Panc1 (cell line): ENCODE data around the gene TWF2. TPM values are rescaled to one million over a fixed set of nuclear protein-coding genes. Genes with fewer than 3 reads are reported as not detected.
"Not testable (repeated sequence)": the region's sequence is repeated elsewhere in the genome, so short reads cannot be mapped to it uniquely, and the experiment has no call there.

Source experiments
- ATAC-seq: fragments of 200-7000 bp; cut with Tn5 transposase; 2 replicates; pipeline ENCODE4 v1.9.1; 2020; ENCODE audit warnings: mild to moderate bottlenecking, moderate library complexity
- BruUV-seq: library from RNA; stranded (reverse); fragments of 400-500 nt; replicated peaks from 2 replicates; lab custom pipeline; 2021; lab: Mats Ljungman, UMichigan
- CTCF ChIA-PET: fragments of 300-600 bp; sonication (Branson Sonifier 250); formaldehyde crosslinking; loops from one replicate; lab custom pipeline; 2022; ENCODE audit warnings: antibody characterized with exemption; lab: Charles Lee
- POLR2A ChIA-PET: fragments of 300-600 bp; sonication (Branson Sonifier 250); formaldehyde crosslinking; loops from one replicate; lab custom pipeline; 2022; ENCODE audit warnings: antibody characterized with exemption; lab: Charles Lee
- DNase-seq: peaks from one replicate; pipeline ENCODE4 v3.0.0-alpha.2; 2010; ENCODE audit warnings: low read depth, low spot score
- H3K27ac ChIP-seq: 2 replicates; pipeline ENCODE4 v1.5.1; 2011; ENCODE audit warnings: mild to moderate bottlenecking, low read length, inconsistent platforms
- H3K27me3 ChIP-seq: fragments of 200-500 bp; sonication (Bioruptor generic); 2 replicates; pipeline ENCODE4 v1.6.0; 2014; ENCODE audit warnings: low read length, inconsistent platforms; ENCODE audit not compliant: control insufficient read depth, insufficient read depth
- H3K36me3 ChIP-seq: fragments of 200-500 bp; sonication (Bioruptor generic); 2 replicates; pipeline ENCODE4 v1.5.1; 2014; ENCODE audit warnings: inconsistent platforms, mild to moderate bottlenecking, low read length, moderate library complexity; ENCODE audit not compliant: control insufficient read depth, insufficient read depth
- H3K4me1 ChIP-seq: 2 replicates; pipeline ENCODE4 v1.5.1; 2011; ENCODE audit warnings: inconsistent platforms, mild to moderate bottlenecking, low read length, moderate library complexity; ENCODE audit not compliant: control insufficient read depth, insufficient read depth
- H3K4me3 ChIP-seq, 2 experiments: 2 replicates each; pipeline ENCODE4 v1.5.1; 2011 to 2012; ENCODE audit warnings: low read depth in 2 of 2, low read length in 2 of 2, mild to moderate bottlenecking in 2 of 2, inconsistent platforms in 1 of 2, moderate library complexity in 1 of 2
- H3K9me3 ChIP-seq: fragments of 200-500 bp; sonication (Bioruptor generic); 2 replicates; pipeline ENCODE4 v1.5.1; 2014; ENCODE audit warnings: low read depth, mild to moderate bottlenecking, inconsistent platforms, low read length, moderate library complexity; ENCODE audit not compliant: control insufficient read depth, insufficient read depth
- POLR2AphosphoS5 ChIP-seq: IDR thresholded peaks from 2 replicates; pipeline ENCODE4 v1.6.1; 2012; ENCODE audit warnings: mild to moderate bottlenecking, low read depth, low read length, moderate library complexity
- SIN3A ChIP-seq: IDR thresholded peaks from 2 replicates; pipeline ENCODE4 v1.6.1; 2012; ENCODE audit warnings: low read depth, mild to moderate bottlenecking, low read length, moderate library complexity, borderline replicate concordance; ENCODE audit not compliant: insufficient read depth
- TCF7L2 ChIP-seq: IDR thresholded peaks from 2 replicates; pipeline ENCODE4 v1.6.1; 2011; ENCODE audit warnings: mild to moderate bottlenecking, low read depth, low read length, inconsistent platforms
- in situ Hi-C: cut with HindIII; loops from 2 replicates; pipeline ENCODE4 v1.10.0; 2016; ENCODE audit warnings: low sequenced_read_pairs, low pct_unique_long_range_greater_than_20kb
- intact Hi-C: fragments of 100-400 bp; cut with micrococcal nuclease; formaldehyde crosslinking; loops from one replicate; pipeline ENCODE4 v1.10.0; 2022; ENCODE audit not compliant: unreplicated experiment
- total RNA-seq: library from RNA; stranded (reverse); gene quantifications from one replicate; pipeline ENCODE4 v1.2.1, GENCODE V29; 2021; ENCODE audit not compliant: unreplicated experiment
- TF ChIP-seq, protein P1 (sequence below): fragments of 450-650 bp; IDR thresholded peaks from 2 replicates; pipeline ENCODE4 v1.5.1; 2017; ENCODE audit warnings: mild to moderate bottlenecking
- TF ChIP-seq, protein P2 (sequence below), 2 experiments: IDR thresholded peaks; 2 replicates each; pipeline ENCODE4 v1.6.1; 2011 to 2012; ENCODE audit warnings: low read depth in 2 of 2, control low read depth in 1 of 2, low read length in 1 of 2, mild to moderate bottlenecking in 1 of 2, moderate library complexity in 1 of 2; ENCODE audit not compliant: insufficient read depth in 1 of 2

Gene TWF2
- total RNA-seq, 1 experiment from 2014 or later: 51.9 TPM

DNA sequence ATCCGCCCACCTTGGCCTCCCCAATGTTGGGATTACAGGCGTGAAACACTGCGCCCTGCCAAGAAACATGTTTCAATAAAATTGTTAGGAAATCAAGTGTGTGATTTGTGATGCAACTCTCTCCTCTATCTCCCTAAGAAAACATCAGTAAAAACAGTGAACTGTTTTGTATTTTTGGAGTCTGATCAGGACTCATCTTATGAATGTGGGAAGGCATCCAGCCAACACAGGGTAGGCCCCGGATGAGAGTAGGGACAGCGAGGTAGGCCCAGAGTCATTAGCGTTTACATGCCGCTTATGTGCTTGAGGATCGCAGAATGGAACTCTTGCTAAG lies 47.8 kb upstream of the TWF2 start:
- H3K4me1 ChIP-seq: peaks cover 16% of the 10 kb centered on the region
- ATAC-seq (no peak), DNase-seq (no peak)
- peak overlapping the region; percentile 96 for H3K27ac ChIP-seq
- intact Hi-C loops: no loop called here
- no peaks in the 10 kb centered on the region for H3K27me3 ChIP-seq
- peak overlapping the region; percentile 70 to 78 for H3K4me3 ChIP-seq
- ChIA-PET CTCF (no interaction called here), POLR2A (no interaction called here)
- no TSS peak for BruUV-seq
- no peaks in the 10 kb centered on the region for H3K36me3 ChIP-seq
- TF ChIP-seq, protein P1, sequence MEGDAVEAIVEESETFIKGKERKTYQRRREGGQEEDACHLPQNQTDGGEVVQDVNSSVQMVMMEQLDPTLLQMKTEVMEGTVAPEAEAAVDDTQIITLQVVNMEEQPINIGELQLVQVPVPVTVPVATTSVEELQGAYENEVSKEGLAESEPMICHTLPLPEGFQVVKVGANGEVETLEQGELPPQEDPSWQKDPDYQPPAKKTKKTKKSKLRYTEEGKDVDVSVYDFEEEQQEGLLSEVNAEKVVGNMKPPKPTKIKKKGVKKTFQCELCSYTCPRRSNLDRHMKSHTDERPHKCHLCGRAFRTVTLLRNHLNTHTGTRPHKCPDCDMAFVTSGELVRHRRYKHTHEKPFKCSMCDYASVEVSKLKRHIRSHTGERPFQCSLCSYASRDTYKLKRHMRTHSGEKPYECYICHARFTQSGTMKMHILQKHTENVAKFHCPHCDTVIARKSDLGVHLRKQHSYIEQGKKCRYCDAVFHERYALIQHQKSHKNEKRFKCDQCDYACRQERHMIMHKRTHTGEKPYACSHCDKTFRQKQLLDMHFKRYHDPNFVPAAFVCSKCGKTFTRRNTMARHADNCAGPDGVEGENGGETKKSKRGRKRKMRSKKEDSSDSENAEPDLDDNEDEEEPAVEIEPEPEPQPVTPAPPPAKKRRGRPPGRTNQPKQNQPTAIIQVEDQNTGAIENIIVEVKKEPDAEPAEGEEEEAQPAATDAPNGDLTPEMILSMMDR: no peak
- TF ChIP-seq SIN3A: no peak
- no peak for TF ChIP-seq TCF7L2
- TF ChIP-seq, protein P2, sequence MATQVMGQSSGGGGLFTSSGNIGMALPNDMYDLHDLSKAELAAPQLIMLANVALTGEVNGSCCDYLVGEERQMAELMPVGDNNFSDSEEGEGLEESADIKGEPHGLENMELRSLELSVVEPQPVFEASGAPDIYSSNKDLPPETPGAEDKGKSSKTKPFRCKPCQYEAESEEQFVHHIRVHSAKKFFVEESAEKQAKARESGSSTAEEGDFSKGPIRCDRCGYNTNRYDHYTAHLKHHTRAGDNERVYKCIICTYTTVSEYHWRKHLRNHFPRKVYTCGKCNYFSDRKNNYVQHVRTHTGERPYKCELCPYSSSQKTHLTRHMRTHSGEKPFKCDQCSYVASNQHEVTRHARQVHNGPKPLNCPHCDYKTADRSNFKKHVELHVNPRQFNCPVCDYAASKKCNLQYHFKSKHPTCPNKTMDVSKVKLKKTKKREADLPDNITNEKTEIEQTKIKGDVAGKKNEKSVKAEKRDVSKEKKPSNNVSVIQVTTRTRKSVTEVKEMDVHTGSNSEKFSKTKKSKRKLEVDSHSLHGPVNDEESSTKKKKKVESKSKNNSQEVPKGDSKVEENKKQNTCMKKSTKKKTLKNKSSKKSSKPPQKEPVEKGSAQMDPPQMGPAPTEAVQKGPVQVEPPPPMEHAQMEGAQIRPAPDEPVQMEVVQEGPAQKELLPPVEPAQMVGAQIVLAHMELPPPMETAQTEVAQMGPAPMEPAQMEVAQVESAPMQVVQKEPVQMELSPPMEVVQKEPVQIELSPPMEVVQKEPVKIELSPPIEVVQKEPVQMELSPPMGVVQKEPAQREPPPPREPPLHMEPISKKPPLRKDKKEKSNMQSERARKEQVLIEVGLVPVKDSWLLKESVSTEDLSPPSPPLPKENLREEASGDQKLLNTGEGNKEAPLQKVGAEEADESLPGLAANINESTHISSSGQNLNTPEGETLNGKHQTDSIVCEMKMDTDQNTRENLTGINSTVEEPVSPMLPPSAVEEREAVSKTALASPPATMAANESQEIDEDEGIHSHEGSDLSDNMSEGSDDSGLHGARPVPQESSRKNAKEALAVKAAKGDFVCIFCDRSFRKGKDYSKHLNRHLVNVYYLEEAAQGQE (IDR thresholded peaks at IDR 0.05; ENCODE audit: insufficient read depth in 1 of 2, low read depth in 2 of 2, low read length in 1 of 2): no peak
- no peak for TF ChIP-seq POLR2AphosphoS5
- in situ Hi-C loops: no loop called here
- no peaks in the 10 kb centered on the region for H3K9me3 ChIP-seq

- BruUV-seq, intact Hi-C loops, H3K27me3 ChIP-seq, H3K4me3 ChIP-seq, CTCF ChIA-PET, ATAC-seq, DNase-seq, H3K9me3 ChIP-seq, H3K36me3 ChIP-seq, H3K27ac ChIP-seq, POLR2A ChIA-PET, in situ Hi-C loops: not testable (repeated sequence)
- peaks cover 30% of the 10 kb centered on the region for H3K4me1 ChIP-seq
These were observed 45.1 kb upstream of the TWF2 start for GRCh38 chr3:52284051-52284450.

GRCh38 chr3:52283306-52283705 lies 44.3 kb upstream of the TWF2 start:
- no peaks in the 10 kb centered on the region for H3K27me3 ChIP-seq
- intact Hi-C loops: no loop called here
- BruUV-seq: no TSS peak
- no peak overlapping the region for H3K4me3 ChIP-seq
- ChIA-PET CTCF (no interaction called here), POLR2A (no interaction called here)
- no peaks in the 10 kb centered on the region for H3K36me3 ChIP-seq
- no peaks in the 10 kb centered on the region for H3K9me3 ChIP-seq
- H3K27ac ChIP-seq: peak overlapping the region; percentile 80
- peaks cover 30% of the 10 kb centered on the region for H3K4me1 ChIP-seq
- in situ Hi-C loops: no loop called here
- ATAC-seq: no peak
- DNase-seq: no peak
- TF ChIP-seq, protein P1: no peak
- TF ChIP-seq, protein P2 (IDR thresholded peaks at IDR 0.05; ENCODE audit: insufficient read depth in 1 of 2, low read depth in 2 of 2, low read length in 1 of 2): no peak
- TF ChIP-seq TCF7L2 (no peak), SIN3A (no peak), POLR2AphosphoS5 (no peak)
